HEK293 (cell line): ENCODE measurements around the gene ADAMTS12.
"Not testable (repeated sequence)": the region's sequence is repeated elsewhere in the genome, so short reads cannot be mapped to it uniquely, and the experiment has no call there.

Source experiments
- CTCF ChIA-PET: fragments of 350-600 bp; formaldehyde crosslinking; extraction: SDS; loops from one replicate; lab custom pipeline; 2021; ENCODE audit warnings: antibody characterized with exemption; lab: Yijun Ruan, JAX
- POLR2A ChIA-PET: fragments of 300-600 bp; formaldehyde crosslinking; extraction: SDS; loops from one replicate; lab custom pipeline; 2020; ENCODE audit warnings: antibody characterized with exemption, inconsistent platforms; lab: Yijun Ruan, JAX
- H3K27ac ChIP-seq: fragments of 200-500 bp; sonication (Bioruptor generic); 2 replicates; pipeline ENCODE4 v1.5.1; 2014; ENCODE audit warnings: low read depth, low read length, control low read depth, inconsistent platforms; ENCODE audit errors: extremely low read depth
- H3K36me3 ChIP-seq, 2 experiments: fragments of 200-500 bp in 1 of 2; sonication (Bioruptor generic) in 1 of 2; 1 replicate in 1 of 2; 2 replicates in 1 of 2; pipeline ENCODE4 v1.5.1; 2014 to 2017; ENCODE audit warnings: inconsistent platforms in 2 of 2, low read length in 2 of 2; ENCODE audit not compliant: control insufficient read depth in 2 of 2, insufficient read depth in 1 of 2
- H3K4me1 ChIP-seq: fragments of 200-500 bp; sonication (Bioruptor generic); 2 replicates; pipeline ENCODE4 v1.5.1; 2014; ENCODE audit warnings: mild to moderate bottlenecking, low read length, inconsistent platforms; ENCODE audit not compliant: control insufficient read depth, insufficient read depth
- H3K4me3 ChIP-seq: 2 replicates; pipeline ENCODE4 v1.5.1; 2011; ENCODE audit warnings: low read depth, mild to moderate bottlenecking, control low read depth, low read length, moderate library complexity
- H3K9me3 ChIP-seq: fragments of 200-500 bp; sonication (Bioruptor generic); 2 replicates; pipeline ENCODE4 v1.5.1; 2014; ENCODE audit warnings: low read depth, low read length, inconsistent platforms; ENCODE audit not compliant: control insufficient read depth, insufficient read depth
- BCL11A ChIP-seq: fragments of 450-650 bp; formaldehyde crosslinking; IDR thresholded peaks from 2 replicates; pipeline ENCODE4 v1.5.1; 2016; ENCODE audit warnings: low read depth, missing biosample characterization, missing genetic modification characterization
- GLIS2 ChIP-seq: fragments of 450-650 bp; formaldehyde crosslinking; IDR thresholded peaks from 2 replicates; pipeline ENCODE4 v1.5.1; 2016; ENCODE audit warnings: missing biosample characterization, missing genetic modification characterization
- SALL2 ChIP-seq: fragments of 450-650 bp; formaldehyde crosslinking; IDR thresholded peaks from 2 replicates; pipeline ENCODE4 v1.5.0; 2017; ENCODE audit warnings: missing biosample characterization, mild to moderate bottlenecking, missing genetic modification characterization, borderline replicate concordance
- SCRT1 ChIP-seq: fragments of 450-650 bp; formaldehyde crosslinking; IDR thresholded peaks from 2 replicates; pipeline ENCODE4 v1.5.1; 2016; ENCODE audit warnings: missing biosample characterization, missing genetic modification characterization, borderline replicate concordance
- SETDB1 ChIP-seq: IDR thresholded peaks from one replicate; pipeline ENCODE4 v1.6.1; 2017; ENCODE audit warnings: mild to moderate bottlenecking, low read length, moderate library complexity, mixed read lengths; ENCODE audit not compliant: insufficient read length
- ZNF16 ChIP-seq: fragments of 450-650 bp; formaldehyde crosslinking; IDR thresholded peaks from 2 replicates; pipeline ENCODE4 v1.5.1; 2016; ENCODE audit warnings: low read depth, missing biosample characterization, missing genetic modification characterization
- ZNF2 ChIP-seq: fragments of 450-650 bp; formaldehyde crosslinking; IDR thresholded peaks from 2 replicates; pipeline ENCODE4 v1.5.1; 2016; ENCODE audit warnings: missing biosample characterization, missing genetic modification characterization
- ZNF24 ChIP-seq: fragments of 450-650 bp; formaldehyde crosslinking; IDR thresholded peaks from 2 replicates; pipeline ENCODE4 v1.5.1; 2016; ENCODE audit warnings: missing biosample characterization, missing genetic modification characterization
- ZNF366 ChIP-seq: fragments of 450-650 bp; formaldehyde crosslinking; conservative IDR thresholded peaks from 2 replicates; pipeline ENCODE4 v1.5.1; 2016; ENCODE audit warnings: missing biosample characterization, missing genetic modification characterization
- ZNF423 ChIP-seq: fragments of 450-650 bp; formaldehyde crosslinking; IDR thresholded peaks from 2 replicates; pipeline ENCODE4 v1.5.1; 2016; ENCODE audit warnings: missing biosample characterization, missing genetic modification characterization
- ZNF514 ChIP-seq: fragments of 450-650 bp; formaldehyde crosslinking; IDR thresholded peaks from 2 replicates; pipeline ENCODE4 v1.5.1; 2016; ENCODE audit warnings: missing biosample characterization, missing genetic modification characterization
- ZNF549 ChIP-seq: fragments of 450-650 bp; IDR thresholded peaks from 2 replicates; pipeline ENCODE4 v1.5.1; 2018; ENCODE audit warnings: missing biosample characterization, missing genetic modification characterization, mild to moderate bottlenecking, inconsistent platforms, moderate library complexity
- ZNF776 ChIP-seq: fragments of 450-650 bp; formaldehyde crosslinking; IDR thresholded peaks from 2 replicates; pipeline ENCODE4 v1.5.0; 2017; ENCODE audit warnings: missing biosample characterization, missing genetic modification characterization, borderline replicate concordance
- ZSCAN30 ChIP-seq: fragments of 450-650 bp; IDR thresholded peaks from 2 replicates; pipeline ENCODE4 v1.5.1; 2018; ENCODE audit warnings: missing biosample characterization, mild to moderate bottlenecking, missing genetic modification characterization, moderate library complexity
- TF ChIP-seq, protein P1 (sequence below): fragments of 450-650 bp; formaldehyde crosslinking; IDR thresholded peaks from 2 replicates; pipeline ENCODE4 v1.5.1; 2016; ENCODE audit warnings: missing biosample characterization, missing genetic modification characterization, borderline replicate concordance
- TF ChIP-seq, protein P2 (sequence below): fragments of 450-650 bp; formaldehyde crosslinking; IDR thresholded peaks from 2 replicates; pipeline ENCODE4 v1.5.1; 2016; ENCODE audit warnings: missing biosample characterization, missing genetic modification characterization
- TF ChIP-seq, protein P3 (sequence below): fragments of 450-650 bp; formaldehyde crosslinking; IDR thresholded peaks from 2 replicates; pipeline ENCODE4 v1.5.1; 2016; ENCODE audit warnings: missing biosample characterization, missing genetic modification characterization

Gene ADAMTS12

DNA sequence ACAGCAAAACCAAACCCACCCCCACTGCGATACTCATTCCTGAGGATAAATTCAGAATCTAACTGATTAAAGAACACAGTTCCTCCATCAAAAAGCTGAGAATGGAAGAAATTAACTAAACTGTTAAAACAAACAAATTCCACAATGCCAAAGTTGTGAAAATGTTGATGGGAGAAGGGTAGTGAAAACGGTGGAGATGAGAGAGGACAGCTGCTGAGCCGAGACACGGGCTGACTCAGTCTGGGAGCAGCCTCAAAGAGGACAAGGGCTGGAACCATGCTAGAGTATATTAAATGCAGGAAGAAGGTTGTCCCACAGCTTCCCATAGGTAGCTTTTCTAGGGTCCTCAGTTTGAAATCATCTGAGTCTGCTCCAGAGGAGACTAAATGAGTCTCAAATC, 14.3 kb downstream of the ADAMTS12 start:
- ChIA-PET POLR2A (no interaction called here), CTCF (no interaction called here)
- H3K27ac ChIP-seq, result no peak overlapping the region
- no peak overlapping the region for H3K4me3 ChIP-seq
- H3K4me1 ChIP-seq, result no peaks in the 10 kb centered on the region
- TF ChIP-seq ZNF549 (tag by site-specific recombination) (no peak), ZNF24 (tag by site-specific recombination) (no peak), BCL11A (no peak), ZNF514 (no peak)
- TF ChIP-seq, protein P1, sequence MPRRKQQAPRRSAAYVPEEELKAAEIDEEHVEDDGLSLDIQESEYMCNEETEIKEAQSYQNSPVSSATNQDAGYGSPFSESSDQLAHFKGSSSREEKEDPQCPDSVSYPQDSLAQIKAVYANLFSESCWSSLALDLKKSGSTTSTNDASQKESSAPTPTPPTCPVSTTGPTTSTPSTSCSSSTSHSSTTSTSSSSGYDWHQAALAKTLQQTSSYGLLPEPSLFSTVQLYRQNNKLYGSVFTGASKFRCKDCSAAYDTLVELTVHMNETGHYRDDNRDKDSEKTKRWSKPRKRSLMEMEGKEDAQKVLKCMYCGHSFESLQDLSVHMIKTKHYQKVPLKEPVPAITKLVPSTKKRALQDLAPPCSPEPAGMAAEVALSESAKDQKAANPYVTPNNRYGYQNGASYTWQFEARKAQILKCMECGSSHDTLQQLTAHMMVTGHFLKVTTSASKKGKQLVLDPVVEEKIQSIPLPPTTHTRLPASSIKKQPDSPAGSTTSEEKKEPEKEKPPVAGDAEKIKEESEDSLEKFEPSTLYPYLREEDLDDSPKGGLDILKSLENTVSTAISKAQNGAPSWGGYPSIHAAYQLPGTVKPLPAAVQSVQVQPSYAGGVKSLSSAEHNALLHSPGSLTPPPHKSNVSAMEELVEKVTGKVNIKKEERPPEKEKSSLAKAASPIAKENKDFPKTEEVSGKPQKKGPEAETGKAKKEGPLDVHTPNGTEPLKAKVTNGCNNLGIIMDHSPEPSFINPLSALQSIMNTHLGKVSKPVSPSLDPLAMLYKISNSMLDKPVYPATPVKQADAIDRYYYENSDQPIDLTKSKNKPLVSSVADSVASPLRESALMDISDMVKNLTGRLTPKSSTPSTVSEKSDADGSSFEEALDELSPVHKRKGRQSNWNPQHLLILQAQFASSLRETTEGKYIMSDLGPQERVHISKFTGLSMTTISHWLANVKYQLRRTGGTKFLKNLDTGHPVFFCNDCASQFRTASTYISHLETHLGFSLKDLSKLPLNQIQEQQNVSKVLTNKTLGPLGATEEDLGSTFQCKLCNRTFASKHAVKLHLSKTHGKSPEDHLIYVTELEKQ (tag by site-specific recombination), result no peak
- no peaks in the 10 kb centered on the region for H3K9me3 ChIP-seq
- no peaks in the 10 kb centered on the region for H3K36me3 ChIP-seq

DNA sequence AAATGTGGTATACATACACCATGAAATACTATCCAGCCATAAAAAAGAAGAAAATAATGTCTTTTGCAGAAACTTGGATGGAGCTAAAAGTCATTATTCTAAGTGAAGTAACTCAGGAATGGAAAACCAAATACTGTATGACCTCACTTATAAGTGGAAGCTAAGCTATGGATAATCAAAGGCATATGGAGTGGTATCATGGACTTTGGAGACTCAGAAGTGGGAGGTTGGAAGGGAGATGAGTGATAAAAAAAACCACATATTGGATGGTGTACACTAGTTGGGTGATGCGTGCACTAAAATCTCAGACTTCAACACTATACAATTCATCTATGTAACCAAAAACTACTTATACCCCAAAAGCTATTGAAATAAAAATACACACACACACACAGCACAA, 24.5 kb downstream of the ADAMTS12 start:
- CTCF ChIA-PET, result no interaction called here
- H3K27ac ChIP-seq, result no peak overlapping the region
- POLR2A ChIA-PET, result no interaction called here

DNA sequence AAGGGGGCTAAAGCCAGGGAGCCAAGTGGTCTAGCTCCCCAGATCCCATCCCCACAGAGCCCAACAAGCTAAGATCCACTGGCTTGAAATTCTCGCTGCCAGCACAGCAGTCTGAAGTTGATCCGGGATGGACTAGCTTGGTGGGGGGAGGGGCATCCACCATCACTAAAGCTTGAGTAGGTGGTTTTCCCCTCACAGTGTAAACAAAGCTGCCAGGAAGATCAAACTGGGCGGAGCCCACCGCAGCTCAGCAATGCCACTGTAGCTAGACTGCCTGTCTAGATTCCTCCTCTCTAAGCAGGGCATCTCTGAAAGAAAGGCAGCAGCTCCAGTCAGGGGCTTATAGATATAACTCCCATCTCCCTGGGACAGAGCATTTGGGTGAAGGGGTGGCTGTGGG, 32.6 kb downstream of the ADAMTS12 start:
- CTCF ChIA-PET, POLR2A ChIA-PET, H3K36me3 ChIP-seq, H3K4me3 ChIP-seq, H3K9me3 ChIP-seq, H3K4me1 ChIP-seq, H3K27ac ChIP-seq: not testable (repeated sequence)

More for the DNA sequence above, 24.5 kb downstream of the ADAMTS12 start:
- Histone ChIP-seq H3K36me3 (no peaks in the 10 kb centered on the region), H3K9me3 (no peaks in the 10 kb centered on the region), H3K4me3 (no peak overlapping the region), H3K4me1 (no peaks in the 10 kb centered on the region)
- TF ChIP-seq ZNF16 (tag by site-specific recombination) (no peak), SCRT1 (no peak), ZNF423 (tag by site-specific recombination) (no peak), SALL2 (no peak), ZNF2 (tag by site-specific recombination) (no peak), ZNF366 (no peak), GLIS2 (tag by site-specific recombination) (no peak), SETDB1 (no peak), ZNF776 (no peak), ZSCAN30 (tag by site-specific recombination) (no peak)
- TF ChIP-seq, protein P2, sequence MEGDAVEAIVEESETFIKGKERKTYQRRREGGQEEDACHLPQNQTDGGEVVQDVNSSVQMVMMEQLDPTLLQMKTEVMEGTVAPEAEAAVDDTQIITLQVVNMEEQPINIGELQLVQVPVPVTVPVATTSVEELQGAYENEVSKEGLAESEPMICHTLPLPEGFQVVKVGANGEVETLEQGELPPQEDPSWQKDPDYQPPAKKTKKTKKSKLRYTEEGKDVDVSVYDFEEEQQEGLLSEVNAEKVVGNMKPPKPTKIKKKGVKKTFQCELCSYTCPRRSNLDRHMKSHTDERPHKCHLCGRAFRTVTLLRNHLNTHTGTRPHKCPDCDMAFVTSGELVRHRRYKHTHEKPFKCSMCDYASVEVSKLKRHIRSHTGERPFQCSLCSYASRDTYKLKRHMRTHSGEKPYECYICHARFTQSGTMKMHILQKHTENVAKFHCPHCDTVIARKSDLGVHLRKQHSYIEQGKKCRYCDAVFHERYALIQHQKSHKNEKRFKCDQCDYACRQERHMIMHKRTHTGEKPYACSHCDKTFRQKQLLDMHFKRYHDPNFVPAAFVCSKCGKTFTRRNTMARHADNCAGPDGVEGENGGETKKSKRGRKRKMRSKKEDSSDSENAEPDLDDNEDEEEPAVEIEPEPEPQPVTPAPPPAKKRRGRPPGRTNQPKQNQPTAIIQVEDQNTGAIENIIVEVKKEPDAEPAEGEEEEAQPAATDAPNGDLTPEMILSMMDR (tag by site-specific recombination), result no peak
- TF ChIP-seq, protein P3, sequence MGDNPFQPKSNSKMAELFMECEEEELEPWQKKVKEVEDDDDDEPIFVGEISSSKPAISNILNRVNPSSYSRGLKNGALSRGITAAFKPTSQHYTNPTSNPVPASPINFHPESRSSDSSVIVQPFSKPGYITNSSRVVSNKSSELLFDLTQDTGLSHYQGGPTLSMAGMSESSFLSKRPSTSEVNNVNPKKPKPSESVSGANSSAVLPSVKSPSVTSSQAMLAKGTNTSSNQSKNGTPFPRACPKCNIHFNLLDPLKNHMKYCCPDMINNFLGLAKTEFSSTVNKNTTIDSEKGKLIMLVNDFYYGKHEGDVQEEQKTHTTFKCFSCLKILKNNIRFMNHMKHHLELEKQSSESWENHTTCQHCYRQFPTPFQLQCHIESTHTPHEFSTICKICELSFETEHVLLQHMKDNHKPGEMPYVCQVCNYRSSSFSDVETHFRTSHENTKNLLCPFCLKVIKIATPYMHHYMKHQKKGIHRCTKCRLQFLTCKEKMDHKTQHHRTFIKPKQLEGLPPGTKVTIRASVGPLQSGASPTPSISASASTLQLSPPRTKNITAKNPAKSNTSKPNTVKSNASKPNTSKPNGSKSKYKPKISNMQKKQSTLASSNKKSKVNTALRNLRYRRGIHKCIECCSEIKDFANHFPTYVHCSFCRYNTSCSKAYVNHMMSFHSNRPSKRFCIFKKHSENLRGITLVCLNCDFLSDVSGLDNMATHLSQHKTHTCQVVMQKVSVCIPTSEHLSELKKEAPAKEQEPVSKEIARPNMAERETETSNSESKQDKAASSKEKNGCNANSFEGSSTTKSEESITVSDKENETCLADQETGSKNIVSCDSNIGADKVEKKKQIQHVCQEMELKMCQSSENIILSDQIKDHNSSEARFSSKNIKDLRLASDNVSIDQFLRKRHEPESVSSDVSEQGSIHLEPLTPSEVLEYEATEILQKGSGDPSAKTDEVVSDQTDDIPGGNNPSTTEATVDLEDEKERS (tag by site-specific recombination), result no peak
